Measurements from ENCODE around the gene CNGA1.

Gene CNGA1

GRCh38 chr4:48016141-48017107, at the start of gene CNGA1, which contains the start of gene NIPAL1:
CNGA1 (minus strand) TSS chr4:48016681; CDS start chr4:47952689, 63,992 bp downstream.
NIPAL1 (plus strand) TSS chr4:48016772; CDS start chr4:48016840, 68 bp downstream.
- peak; percentile 46 for DNase-seq (ENCODE audit: low spot score)

GRCh38 chr4:48065587-48066052, 49.1 kb upstream of the CNGA1 start:
- no peak for DNase-seq (ENCODE audit: low spot score)

- DNase-seq (ENCODE audit: low spot score) = no peak
Observed at GRCh38 chr4:48064349-48064748, 47.9 kb upstream of the CNGA1 start.

GRCh38 chr4:48058617-48059530, 42.4 kb upstream of the CNGA1 start:
- no peak for DNase-seq (ENCODE audit: low spot score)

GRCh38 chr4:48051078-48051477, 34.6 kb upstream of the CNGA1 start:
- no peak for DNase-seq (ENCODE audit: low spot score)

GRCh38 chr4:48049483-48049882, 33.0 kb upstream of the CNGA1 start:
- no peak for DNase-seq (ENCODE audit: low spot score)

GRCh38 chr4:48047896-48048295, 31.4 kb upstream of the CNGA1 start:
- DNase-seq (ENCODE audit: low spot score) = no peak

- peak; percentile 27 for DNase-seq (ENCODE audit: low spot score)
Observed at GRCh38 chr4:48047421-48047844, 31.0 kb upstream of the CNGA1 start.

GRCh38 chr4:48046059-48046458, 29.6 kb upstream of the CNGA1 start:
- no peak for DNase-seq (ENCODE audit: low spot score)

GRCh38 chr4:48044298-48044697, 27.8 kb upstream of the CNGA1 start:
- DNase-seq (ENCODE audit: low spot score) = no peak

GRCh38 chr4:48043504-48043903, 27.0 kb upstream of the CNGA1 start:
- no peak for DNase-seq (ENCODE audit: low spot score)

GRCh38 chr4:48042979-48043461, 26.5 kb upstream of the CNGA1 start:
- no peak for DNase-seq (ENCODE audit: low spot score)

GRCh38 chr4:48041535-48042137, 25.2 kb upstream of the CNGA1 start:
- DNase-seq (ENCODE audit: low spot score) = no peak

- DNase-seq (ENCODE audit: low spot score) = no peak
Observed at GRCh38 chr4:48039561-48039960, 23.1 kb upstream of the CNGA1 start.

GRCh38 chr4:48038666-48039065, 22.2 kb upstream of the CNGA1 start:
- DNase-seq (ENCODE audit: low spot score) = no peak

GRCh38 chr4:48037117-48037462, 20.6 kb upstream of the CNGA1 start:
- DNase-seq (ENCODE audit: low spot score) = no peak

- DNase-seq (ENCODE audit: low spot score) = no peak
Observed at GRCh38 chr4:48035952-48036351, 19.5 kb upstream of the CNGA1 start.

- no peak for DNase-seq (ENCODE audit: low spot score)
Observed at GRCh38 chr4:48033825-48034413, 17.4 kb upstream of the CNGA1 start.

GRCh38 chr4:48033412-48033811, 16.9 kb upstream of the CNGA1 start:
- no peak for DNase-seq (ENCODE audit: low spot score)

GRCh38 chr4:48032721-48033120, 16.2 kb upstream of the CNGA1 start:
- DNase-seq (ENCODE audit: low spot score) = no peak

GRCh38 chr4:48031802-48032525, 15.5 kb upstream of the CNGA1 start:
- DNase-seq (ENCODE audit: low spot score) = no peak

All from pons (tissue), 1 donor.